H9 (cell line): ENCODE measurements around the gene CCNQ. TPM values are rescaled to one million over a fixed set of nuclear protein-coding genes. Genes with fewer than 3 reads are reported as not detected.

Source experiments
- DNase-seq: peaks from one replicate; pipeline ENCODE4 v3.0.0-alpha.2; 2017
- H2AFZ ChIP-seq: one replicate; pipeline ENCODE4 v1.6.1; 2013; ENCODE audit warnings: mild to moderate bottlenecking, low read length, control low read depth, moderate library complexity
- H2AK5ac ChIP-seq: 2 replicates; pipeline ENCODE4 v1.6.1; 2013; ENCODE audit warnings: low read length, control low read depth, mixed read lengths; ENCODE audit not compliant: insufficient read length
- H2BK120ac ChIP-seq: one replicate; pipeline ENCODE4 v1.6.1; 2013; ENCODE audit warnings: low read depth, mild to moderate bottlenecking, low read length, control low read depth, inconsistent platforms; ENCODE audit not compliant: poor library complexity, severe bottlenecking
- H2BK12ac ChIP-seq: 2 replicates; pipeline ENCODE4 v1.6.1; 2013; ENCODE audit warnings: low read length, control low read depth, mixed read lengths, low read depth; ENCODE audit not compliant: insufficient read length
- H2BK15ac ChIP-seq: 2 replicates; pipeline ENCODE4 v1.6.1; 2013; ENCODE audit warnings: low read depth, low read length, control low read depth
- H2BK20ac ChIP-seq: one replicate; pipeline ENCODE4 v1.6.1; 2013; ENCODE audit warnings: low read depth, mild to moderate bottlenecking, low read length, control low read depth, inconsistent platforms; ENCODE audit not compliant: poor library complexity, severe bottlenecking
- H2BK5ac ChIP-seq: 2 replicates; pipeline ENCODE4 v1.6.1; 2013; ENCODE audit warnings: low read length, control low read depth, mixed read lengths; ENCODE audit not compliant: insufficient read length
- H3K14ac ChIP-seq: 2 replicates; pipeline ENCODE4 v1.6.1; 2013; ENCODE audit warnings: low read length, control low read depth; ENCODE audit not compliant: insufficient read depth
- H3K18ac ChIP-seq: 2 replicates; pipeline ENCODE4 v1.6.1; 2013; ENCODE audit warnings: low read depth, mild to moderate bottlenecking, mixed read lengths, low read length, control low read depth; ENCODE audit not compliant: insufficient read length
- H3K23ac ChIP-seq: 2 replicates; pipeline ENCODE4 v1.6.1; 2013; ENCODE audit warnings: low read length, control low read depth, mixed read lengths, low read depth; ENCODE audit not compliant: insufficient read length
- H3K23me2 ChIP-seq: 2 replicates; pipeline ENCODE4 v1.6.1; 2013; ENCODE audit warnings: low read depth, mild to moderate bottlenecking, mixed read lengths, low read length, control low read depth; ENCODE audit not compliant: insufficient read length, poor library complexity, severe bottlenecking
- H3K27ac ChIP-seq: 2 replicates; pipeline ENCODE4 v1.5.1; 2013; ENCODE audit warnings: low read length, control low read depth, mixed read lengths, low read depth; ENCODE audit not compliant: insufficient read length
- H3K27me3 ChIP-seq: 2 replicates; pipeline ENCODE4 v1.6.1; 2013; ENCODE audit warnings: low read length, control low read depth, inconsistent platforms; ENCODE audit not compliant: insufficient read depth
- H3K4ac ChIP-seq: 2 replicates; pipeline ENCODE4 v1.6.1; 2013; ENCODE audit warnings: low read depth, mild to moderate bottlenecking, control low read depth, inconsistent platforms, low read length, moderate library complexity
- H3K4me1 ChIP-seq: 2 replicates; pipeline ENCODE4 v1.6.1; 2013; ENCODE audit warnings: low read length, control low read depth, inconsistent platforms; ENCODE audit not compliant: insufficient read depth
- H3K4me2 ChIP-seq: 2 replicates; pipeline ENCODE4 v1.6.1; 2013; ENCODE audit warnings: low read length, control low read depth, mixed read lengths; ENCODE audit not compliant: insufficient read length, insufficient read depth
- H3K56ac ChIP-seq: 2 replicates; pipeline ENCODE4 v1.6.1; 2013; ENCODE audit warnings: low read depth, mild to moderate bottlenecking, mixed read lengths, low read length, control low read depth; ENCODE audit not compliant: insufficient read length
- H3K79me1 ChIP-seq: 2 replicates; pipeline ENCODE4 v1.6.1; 2013; ENCODE audit warnings: low read depth, mild to moderate bottlenecking, moderate library complexity, low read length, control low read depth, inconsistent platforms; ENCODE audit not compliant: insufficient read depth, poor library complexity, severe bottlenecking
- H3K79me2 ChIP-seq: 2 replicates; pipeline ENCODE4 v1.6.1; 2013; ENCODE audit warnings: low read length, control low read depth, inconsistent platforms; ENCODE audit not compliant: insufficient read depth
- H3K9ac ChIP-seq: 2 replicates; pipeline ENCODE4 v1.6.1; 2013; ENCODE audit warnings: low read length, control low read depth, mixed read lengths; ENCODE audit not compliant: insufficient read length; ENCODE audit errors: extremely low read depth
- H3K9me3 ChIP-seq: one replicate; pipeline ENCODE4 v1.6.1; 2013; ENCODE audit warnings: low read depth, low read length, inconsistent platforms; ENCODE audit not compliant: control insufficient read depth
- H3T11ph ChIP-seq: one replicate; pipeline ENCODE4 v1.6.1; 2013; ENCODE audit warnings: mild to moderate bottlenecking, low read length, control low read depth, inconsistent platforms
- H4K20me1 ChIP-seq: one replicate; pipeline ENCODE4 v1.6.1; 2013; ENCODE audit not compliant: control insufficient read depth, insufficient read length, insufficient read depth
- H4K5ac ChIP-seq: 2 replicates; pipeline ENCODE4 v1.6.1; 2013; ENCODE audit warnings: low read depth, mild to moderate bottlenecking, mixed read lengths, low read length, control low read depth; ENCODE audit not compliant: insufficient read length
- H4K8ac ChIP-seq: replicated peaks from 2 replicates; pipeline ENCODE4 v1.6.1; 2013; ENCODE audit warnings: low read length, control low read depth, mixed read lengths, low read depth; ENCODE audit not compliant: insufficient read length
- H4K91ac ChIP-seq: 2 replicates; pipeline ENCODE4 v1.6.1; 2013; ENCODE audit warnings: low read depth, mild to moderate bottlenecking, moderate library complexity, mixed read lengths, low read length, control low read depth; ENCODE audit not compliant: insufficient read length
- H3K27ac Mint-ChIP-seq, 3 experiments: 2 replicates in 2 of 3; 3 replicates in 1 of 3; pipeline ENCODE4 v1.8.0; 2020 to 2021; ENCODE audit warnings: mixed read lengths in 3 of 3, mild to moderate bottlenecking in 1 of 3, moderate library complexity in 1 of 3
- H3K27me3 Mint-ChIP-seq: 2 replicates; pipeline ENCODE4 v1.8.0; 2021; ENCODE audit warnings: low read depth, mild to moderate bottlenecking, moderate library complexity, mixed read lengths
- H3K36me3 Mint-ChIP-seq, 3 experiments: 2 replicates in 2 of 3; 3 replicates in 1 of 3; pipeline ENCODE4 v1.8.0; 2020 to 2021; ENCODE audit warnings: low read depth in 3 of 3, mixed read lengths in 3 of 3; ENCODE audit not compliant: insufficient read depth in 1 of 3
- H3K4me1 Mint-ChIP-seq, 2 experiments: 2 replicates each; pipeline ENCODE4 v1.8.0; 2020; ENCODE audit warnings: mixed read lengths in 2 of 2
- H3K4me3 Mint-ChIP-seq, 2 experiments: 2 replicates in 1 of 2; 3 replicates in 1 of 2; pipeline ENCODE4 v1.8.0; 2020 to 2021; ENCODE audit warnings: mild to moderate bottlenecking in 2 of 2, mixed read lengths in 2 of 2, moderate library complexity in 1 of 2
- H3K9me3 Mint-ChIP-seq, 2 experiments: 2 replicates in 1 of 2; 3 replicates in 1 of 2; pipeline ENCODE4 v1.8.0; 2020; ENCODE audit warnings: mild to moderate bottlenecking in 2 of 2, mixed read lengths in 2 of 2, moderate library complexity in 1 of 2
- CTCF ChIP-seq: fragments of 200-600 bp; sonication (generic); conservative IDR thresholded peaks from 3 replicates; pipeline ENCODE4 v1.8.0; 2021; ENCODE audit warnings: antibody characterized with exemption, mild to moderate bottlenecking
- WGBS: extraction: QIAGEN DNeasy Blood & Tissue Kit; methylation state at CpG from one replicate; pipeline ENCODE4 v1.1.7; 2013; ENCODE audit warnings: missing lambda C conversion rate, low lambda C conversion rate, mixed read lengths; ENCODE audit not compliant: insufficient read length; ENCODE audit errors: extremely low coverage; 5-methylcytosine and 5-hydroxymethylcytosine counted together
- total RNA-seq: library from RNA; stranded (reverse); gene quantifications from 2 replicates; pipeline ENCODE4 v1.2.1, GENCODE V29; 2021

CCNQ gene
- total RNA-seq, 1 experiment from 2014 or later: 18.4 TPM

DNA sequence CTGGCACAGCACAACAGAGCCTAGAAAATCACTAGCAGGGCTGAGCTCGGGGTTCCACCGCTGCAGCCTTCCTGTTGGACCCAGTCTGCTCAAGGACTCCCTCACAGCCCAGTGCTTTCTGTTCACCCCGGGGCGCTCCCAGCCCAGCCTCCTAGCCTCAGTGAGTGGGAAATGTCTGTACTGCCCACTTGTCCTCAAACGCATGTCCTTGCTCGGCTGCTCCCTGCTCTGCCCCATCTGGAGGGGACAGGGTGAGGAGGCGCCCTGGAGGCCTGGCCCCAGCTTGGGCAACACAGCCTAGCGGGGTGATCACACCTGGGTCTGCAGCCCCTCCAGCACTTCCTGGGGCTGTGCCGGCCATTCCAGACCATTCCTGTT lies 11.9 kb upstream of the CCNQ start:
- WGBS: no CpG with 5 or more reads among the region's 9 CpGs
- no peaks in the 10 kb centered on the region for H4K20me1 ChIP-seq
- no peak overlapping the region for H3K56ac ChIP-seq
- no peak overlapping the region for H3K27ac ChIP-seq
- Mint-ChIP-seq H3K36me3 (peaks cover 0 to 3% (median 0%) of the 10 kb centered on the region in 3 experiments; a peak in 3 of 7 replicates), H3K27ac (no peak overlapping the region), H3K4me1 (0 out of 4 replicates have a peak, but pooled peaks cover 0 to 3% of the 10 kb centered on the region in 2 experiments), H3K9me3 (peaks cover 67 to 80% of the 10 kb centered on the region in 2 experiments), H3K27me3 (peaks cover 90% of the 10 kb centered on the region), H3K4me3 (peak overlapping the region; percentile 53 to 74)
- H2AFZ ChIP-seq: no peak overlapping the region
- no peak overlapping the region for H4K8ac ChIP-seq
- no peak overlapping the region for H4K91ac ChIP-seq
- H4K5ac ChIP-seq: no peak overlapping the region
- no peak overlapping the region; the same call in 1 of the 2 replicates for H2BK15ac ChIP-seq
- no peak overlapping the region for H3K9ac ChIP-seq
- H2BK12ac ChIP-seq: no peak overlapping the region
- DNase-seq: no peak
- H3K23me2 ChIP-seq: peaks cover 5% of the 10 kb centered on the region
- no peak overlapping the region for H2BK20ac ChIP-seq
- no peaks in the 10 kb centered on the region for H3K79me2 ChIP-seq
- H2AK5ac ChIP-seq: no peak overlapping the region
- TF ChIP-seq CTCF: no peak
- H3K4me2 ChIP-seq: no peak overlapping the region
- no peak overlapping the region for H3K23ac ChIP-seq
- H2BK120ac ChIP-seq: no peak overlapping the region
- H2BK5ac ChIP-seq: no peak overlapping the region
- H3T11ph ChIP-seq: no peak overlapping the region
- no peaks in the 10 kb centered on the region for H3K4me1 ChIP-seq
- H3K14ac ChIP-seq: no peak overlapping the region; the same call in 1 of the 2 replicates
- no peaks in the 10 kb centered on the region; the same call in 1 of the 2 replicates for H3K27me3 ChIP-seq
- H3K4ac ChIP-seq: no peak overlapping the region
- H3K79me1 ChIP-seq: no peaks in the 10 kb centered on the region
- H3K18ac ChIP-seq: no peak overlapping the region
- H3K9me3 ChIP-seq: peaks cover 20% of the 10 kb centered on the region
